CD4-positive, CD25-positive, alpha-beta regulatory T cell (primary cell): ENCODE results near the gene DIDO1. TPM values are rescaled to one million over a fixed set of nuclear protein-coding genes. Genes with fewer than 3 reads are reported as not detected.

Experiments
- ATAC-seq, 2 donors: fragments of 150-1000 bp; cut with Tn5 transposase; one replicate each; pipeline ENCODE4 v1.10.0; 2021; ENCODE audit warnings: low read depth in 2 of 2, moderate number of reproducible peaks in 2 of 2, moderate library complexity in 1 of 2
- DNase-seq, 3 donors: peaks; one replicate each; pipeline versions ENCODE4 v3.0.0 to v3.0.0-alpha.2; 2012 to 2022; ENCODE audit warnings: mixed read lengths in 1 of 3
- H3K27ac ChIP-seq: one replicate; pipeline ENCODE4 v1.7.0; 2013; ENCODE audit warnings: mild to moderate bottlenecking, low read length; ENCODE audit not compliant: insufficient read depth, poor library complexity, severe bottlenecking
- H3K27me3 ChIP-seq: one replicate; pipeline ENCODE4 v1.7.0; 2013; ENCODE audit warnings: low read length; ENCODE audit not compliant: control insufficient read depth, insufficient read depth
- H3K36me3 ChIP-seq: one replicate; pipeline ENCODE4 v1.7.0; 2013; ENCODE audit warnings: mild to moderate bottlenecking, low read length, moderate library complexity; ENCODE audit not compliant: control insufficient read depth, insufficient read depth
- H3K4me1 ChIP-seq: 2 replicates; pipeline ENCODE4 v1.7.0; 2013; ENCODE audit warnings: mild to moderate bottlenecking, low read length; ENCODE audit not compliant: insufficient read depth, control insufficient read depth, poor library complexity, severe bottlenecking
- H3K4me3 ChIP-seq: one replicate; pipeline ENCODE4 v1.7.0; 2013; ENCODE audit warnings: low read depth, mild to moderate bottlenecking, low read length, moderate library complexity
- H3K9me3 ChIP-seq, 2 experiments: 1 replicate in 1 of 2; 2 replicates in 1 of 2; pipeline ENCODE4 v1.7.0; 2013; ENCODE audit warnings: low read length in 2 of 2, mild to moderate bottlenecking in 1 of 2, moderate library complexity in 1 of 2; ENCODE audit not compliant: control insufficient read depth in 2 of 2
- H3K27ac Mint-ChIP-seq, 3 donors: one replicate each; pipeline ENCODE4 v1.8.0; 2020 to 2022; ENCODE audit warnings: mild to moderate bottlenecking in 3 of 3, mixed read lengths in 3 of 3, moderate library complexity in 2 of 3
- H3K27me3 Mint-ChIP-seq: one replicate; pipeline ENCODE4 v1.8.0; 2022; ENCODE audit warnings: mild to moderate bottlenecking, mixed read lengths
- H3K36me3 Mint-ChIP-seq: one replicate; pipeline ENCODE4 v1.8.0; 2020; ENCODE audit warnings: mixed read lengths
- H3K4me1 Mint-ChIP-seq, 4 donors: one replicate each; pipeline ENCODE4 v1.8.0; 2020 to 2022; ENCODE audit warnings: mixed read lengths in 4 of 4, mild to moderate bottlenecking in 1 of 4
- H3K4me3 Mint-ChIP-seq, 4 donors: one replicate each; pipeline ENCODE4 v1.8.0; 2020 to 2022; ENCODE audit warnings: mild to moderate bottlenecking in 4 of 4, mixed read lengths in 4 of 4, moderate library complexity in 3 of 4
- H3K9me3 Mint-ChIP-seq, 7 donors: one replicate each; pipeline ENCODE4 v1.8.0; 2020 to 2022; ENCODE audit warnings: mixed read lengths in 7 of 7, mild to moderate bottlenecking in 3 of 7, moderate library complexity in 2 of 7
- polyA plus RNA-seq, 4 donors: library from polyadenylated mRNA; unstranded; fragments of 300-500 nt; fragmentation: Illumina TruSeq; gene quantifications; one replicate each; pipeline ENCODE4 v1.2.3, GENCODE V29; 2021
- total RNA-seq: library from RNA; stranded (reverse); gene quantifications from one replicate; pipeline ENCODE4 v1.2.3, GENCODE V29; 2022

DIDO1 gene
- total and polyA plus RNA-seq, 5 donors from 2014 or later: 30.9 to 80.8 (median 39.9) TPM

- Mint-ChIP-seq H3K36me3 (peaks cover 38% of the 10 kb centered on the region), H3K4me1 (peaks cover 24 to 63% (median 33%) of the 10 kb centered on the region in 4 donors), H3K27me3 (no peaks in the 10 kb centered on the region), H3K27ac (no peak overlapping the region), H3K9me3 (no peaks in the 10 kb centered on the region), H3K4me3 (no peak overlapping the region)
- Histone ChIP-seq H3K9me3 (no peaks in the 10 kb centered on the region), H3K36me3 (peaks cover 72% of the 10 kb centered on the region), H3K27ac (no peak overlapping the region), H3K4me3 (no peak overlapping the region), H3K4me1 (peaks cover 30% of the 10 kb centered on the region), H3K27me3 (no peaks in the 10 kb centered on the region)
- DNase-seq (no peak), ATAC-seq (no peak)
Observed at GRCh38 chr20:62911701-62912280, 14.5 kb downstream of the DIDO1 start.

- no peak for DNase-seq
- peaks cover 41% of the 10 kb centered on the region for H3K36me3 Mint-ChIP-seq
Observed at GRCh38 chr20:62910777-62911497, 15.4 kb downstream of the DIDO1 start.

GRCh38 chr20:62910217-62910766, 16.0 kb downstream of the DIDO1 start:
- Mint-ChIP-seq H3K4me1 (peaks cover 13 to 53% (median 24%) of the 10 kb centered on the region in 4 donors), H3K36me3 (peaks cover 45% of the 10 kb centered on the region), H3K9me3 (peaks cover 0 to under 1% (median 0%) of the 10 kb centered on the region in 7 donors), H3K27ac (peak overlapping the region in 2 of 3 donors; percentile 7 to 48), H3K27me3 (no peaks in the 10 kb centered on the region), H3K4me3 (peak overlapping the region in 1 of 4 donors; percentile 31)
- no peak overlapping the region for H3K4me3 ChIP-seq
- DNase-seq (no peak), ATAC-seq (no peak)
- H3K27me3 ChIP-seq: no peaks in the 10 kb centered on the region
- H3K27ac ChIP-seq: no peak overlapping the region
- H3K4me1 ChIP-seq: peaks cover 16% of the 10 kb centered on the region
- H3K9me3 ChIP-seq: no peaks in the 10 kb centered on the region
- peaks cover 87% of the 10 kb centered on the region for H3K36me3 ChIP-seq

More at GRCh38 chr20:62910777-62911497, 15.4 kb downstream of the DIDO1 start:
- Histone ChIP-seq H3K27ac (no peak overlapping the region), H3K4me3 (no peak overlapping the region), H3K9me3 (no peaks in the 10 kb centered on the region), H3K36me3 (peaks cover 80% of the 10 kb centered on the region), H3K27me3 (no peaks in the 10 kb centered on the region), H3K4me1 (peaks cover 21% of the 10 kb centered on the region)
- Mint-ChIP-seq H3K4me3 (no peak overlapping the region), H3K27ac (peak overlapping the region in 2 of 3 donors; percentile 7 to 48), H3K4me1 (peaks cover 19 to 59% (median 29%) of the 10 kb centered on the region in 4 donors), H3K27me3 (no peaks in the 10 kb centered on the region), H3K9me3 (no peaks in the 10 kb centered on the region)
- no peak for ATAC-seq

- H3K9me3 ChIP-seq: no peaks in the 10 kb centered on the region
- H3K27ac ChIP-seq: no peak overlapping the region
- Mint-ChIP-seq H3K9me3 (peaks cover 0 to 1% (median 0%) of the 10 kb centered on the region in 7 donors), H3K4me3 (peak overlapping the region in 1 of 4 donors; percentile 34), H3K4me1 (peaks cover 8 to 44% (median 19%) of the 10 kb centered on the region in 4 donors), H3K27ac (no peak overlapping the region), H3K27me3 (no peaks in the 10 kb centered on the region), H3K36me3 (peaks cover 51% of the 10 kb centered on the region)
- DNase-seq (no peak), ATAC-seq (no peak)
- peaks cover 6% of the 10 kb centered on the region for H3K4me1 ChIP-seq
- peaks cover 96% of the 10 kb centered on the region for H3K36me3 ChIP-seq
- no peak overlapping the region for H3K4me3 ChIP-seq
- H3K27me3 ChIP-seq: no peaks in the 10 kb centered on the region
Observed at GRCh38 chr20:62908971-62909791, 17.1 kb downstream of the DIDO1 start.

- peaks cover 8 to 32% (median 14%) of the 10 kb centered on the region in 4 donors for H3K4me1 Mint-ChIP-seq
- peak overlapping the region; percentile 20 for H3K27ac ChIP-seq
- H3K27ac Mint-ChIP-seq: peak overlapping the region in 1 of 3 donors; percentile 52
- peaks cover 47% of the 10 kb centered on the region for H3K36me3 Mint-ChIP-seq
- H3K36me3 ChIP-seq: peaks cover 95% of the 10 kb centered on the region
- H3K9me3 ChIP-seq: no peaks in the 10 kb centered on the region
- H3K4me1 ChIP-seq: no peaks in the 10 kb centered on the region
- peaks cover 0 to 1% (median 0%) of the 10 kb centered on the region in 7 donors for H3K9me3 Mint-ChIP-seq
- no peaks in the 10 kb centered on the region for H3K27me3 Mint-ChIP-seq
- H3K4me3 ChIP-seq: no peak overlapping the region
- H3K27me3 ChIP-seq: no peaks in the 10 kb centered on the region
- DNase-seq (peak; percentile 24 to 36 (median 34)), ATAC-seq (peak; percentile 56 to 58)
- peak overlapping the region in 1 of 4 donors; percentile 40 for H3K4me3 Mint-ChIP-seq
Observed at GRCh38 chr20:62907384-62908317, 18.7 kb downstream of the DIDO1 start.

- H3K36me3 Mint-ChIP-seq: peaks cover 47% of the 10 kb centered on the region
- H3K4me1 Mint-ChIP-seq: peaks cover 8 to 27% (median 11%) of the 10 kb centered on the region in 4 donors
- no peaks in the 10 kb centered on the region for H3K27me3 Mint-ChIP-seq
- Histone ChIP-seq H3K27me3 (no peaks in the 10 kb centered on the region), H3K9me3 (no peaks in the 10 kb centered on the region), H3K4me1 (no peaks in the 10 kb centered on the region), H3K4me3 (no peak overlapping the region), H3K27ac (no peak overlapping the region), H3K36me3 (peaks cover 93% of the 10 kb centered on the region)
- DNase-seq (no peak), ATAC-seq (no peak)
- no peak overlapping the region for H3K27ac Mint-ChIP-seq
- H3K9me3 Mint-ChIP-seq: peaks cover 0 to 1% (median 0%) of the 10 kb centered on the region in 7 donors
- no peak overlapping the region for H3K4me3 Mint-ChIP-seq
Observed at GRCh38 chr20:62906647-62907375, 19.5 kb downstream of the DIDO1 start.
